ENCODE results near the gene UNC5C. TPM values are rescaled to one million over a fixed set of nuclear protein-coding genes. Genes with fewer than 3 reads are reported as not detected.

The UNC5C gene
- total and polyA plus RNA-seq, 10 of the 15 experiments (the other 5 are each of a cell fraction or from before 2014, with no cell fraction given) = 0.02 to 2.0 (median 0.15) TPM; not detected in 1

- Histone ChIP-seq H3K4me2 (ENCODE audit: control insufficient read depth, insufficient read depth) (no peak overlapping the region), H3K9ac (ENCODE audit: control insufficient read depth, insufficient read depth, low read length) (no peak overlapping the region), H3K27ac (ENCODE audit: control insufficient read depth, insufficient read depth) (no peak overlapping the region), H4K20me1 (ENCODE audit: control insufficient read depth, insufficient read depth) (no peaks in the 10 kb centered on the region), H3K9me3 (replicated peaks; ENCODE audit: control insufficient read depth, insufficient read depth, low read length) (no peaks in the 10 kb centered on the region), H3K4me3 (no peak overlapping the region), H3K27me3 (replicated peaks in 1 of 2; ENCODE audit: control insufficient read depth in 2 of 2, insufficient read depth in 2 of 2, low read length in 1 of 2) (no peaks in the 10 kb centered on the region), H2AFZ (ENCODE audit: control insufficient read depth, low read depth, low read length) (no peak overlapping the region), H3K36me3 (ENCODE audit: control insufficient read depth in 2 of 2, insufficient read depth in 2 of 2, low read length in 1 of 2) (no peaks in the 10 kb centered on the region), H3K4me1 (ENCODE audit: control insufficient read depth, insufficient read depth, low read length) (no peaks in the 10 kb centered on the region), H3K79me2 (ENCODE audit: control insufficient read depth, insufficient read depth, low read length) (no peaks in the 10 kb centered on the region)
- in situ Hi-C loops (cut with MboI) (no loop called here), intact Hi-C loops (cut with micrococcal nuclease; ENCODE audit: unreplicated experiment) (no loop called here)
- POLR2A ChIA-PET = no interaction called here
- DNase-seq (ENCODE audit: low read depth, low spot score) (no peak), ATAC-seq (no peak), FAIRE-seq (no peak)
- BruUV-seq (replicated peaks) = no TSS peak
- SMC1A ChIA-PET (ENCODE audit: uncharacterized antibody, unreplicated experiment) = no interaction called here
- RAD21 ChIA-PET (ENCODE audit: unreplicated experiment) = no interaction called here
- CTCF ChIA-PET = interaction anchor here (0.7 kb wide), 1 partner anchor 388 kb away, joined by 3 read pairs; no protein-coding TSS in a partner anchor
- WGBS (ENCODE audit: insufficient coverage, insufficient replicate concordance, low lambda C conversion rate, missing lambda C conversion rate) = 35% methylated on average over 5 of the region's 5 CpGs
- TF ChIP-seq MXI1 (IDR thresholded peaks at IDR 0.05; ENCODE audit: low read depth, low read length) = no peak
- no peak for TF ChIP-seq POLR2AphosphoS2 (IDR thresholded peaks at IDR 0.05; ENCODE audit: low read depth, low read length)
- TF ChIP-seq, protein P1, sequence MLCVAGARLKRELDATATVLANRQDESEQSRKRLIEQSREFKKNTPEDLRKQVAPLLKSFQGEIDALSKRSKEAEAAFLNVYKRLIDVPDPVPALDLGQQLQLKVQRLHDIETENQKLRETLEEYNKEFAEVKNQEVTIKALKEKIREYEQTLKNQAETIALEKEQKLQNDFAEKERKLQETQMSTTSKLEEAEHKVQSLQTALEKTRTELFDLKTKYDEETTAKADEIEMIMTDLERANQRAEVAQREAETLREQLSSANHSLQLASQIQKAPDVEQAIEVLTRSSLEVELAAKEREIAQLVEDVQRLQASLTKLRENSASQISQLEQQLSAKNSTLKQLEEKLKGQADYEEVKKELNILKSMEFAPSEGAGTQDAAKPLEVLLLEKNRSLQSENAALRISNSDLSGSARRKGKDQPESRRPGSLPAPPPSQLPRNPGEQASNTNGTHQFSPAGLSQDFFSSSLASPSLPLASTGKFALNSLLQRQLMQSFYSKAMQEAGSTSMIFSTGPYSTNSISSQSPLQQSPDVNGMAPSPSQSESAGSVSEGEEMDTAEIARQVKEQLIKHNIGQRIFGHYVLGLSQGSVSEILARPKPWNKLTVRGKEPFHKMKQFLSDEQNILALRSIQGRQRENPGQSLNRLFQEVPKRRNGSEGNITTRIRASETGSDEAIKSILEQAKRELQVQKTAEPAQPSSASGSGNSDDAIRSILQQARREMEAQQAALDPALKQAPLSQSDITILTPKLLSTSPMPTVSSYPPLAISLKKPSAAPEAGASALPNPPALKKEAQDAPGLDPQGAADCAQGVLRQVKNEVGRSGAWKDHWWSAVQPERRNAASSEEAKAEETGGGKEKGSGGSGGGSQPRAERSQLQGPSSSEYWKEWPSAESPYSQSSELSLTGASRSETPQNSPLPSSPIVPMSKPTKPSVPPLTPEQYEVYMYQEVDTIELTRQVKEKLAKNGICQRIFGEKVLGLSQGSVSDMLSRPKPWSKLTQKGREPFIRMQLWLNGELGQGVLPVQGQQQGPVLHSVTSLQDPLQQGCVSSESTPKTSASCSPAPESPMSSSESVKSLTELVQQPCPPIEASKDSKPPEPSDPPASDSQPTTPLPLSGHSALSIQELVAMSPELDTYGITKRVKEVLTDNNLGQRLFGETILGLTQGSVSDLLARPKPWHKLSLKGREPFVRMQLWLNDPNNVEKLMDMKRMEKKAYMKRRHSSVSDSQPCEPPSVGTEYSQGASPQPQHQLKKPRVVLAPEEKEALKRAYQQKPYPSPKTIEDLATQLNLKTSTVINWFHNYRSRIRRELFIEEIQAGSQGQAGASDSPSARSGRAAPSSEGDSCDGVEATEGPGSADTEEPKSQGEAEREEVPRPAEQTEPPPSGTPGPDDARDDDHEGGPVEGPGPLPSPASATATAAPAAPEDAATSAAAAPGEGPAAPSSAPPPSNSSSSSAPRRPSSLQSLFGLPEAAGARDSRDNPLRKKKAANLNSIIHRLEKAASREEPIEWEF (IDR thresholded peaks at IDR 0.05; ENCODE audit: insufficient replicate concordance, low read depth, low read length) = no peak
- TF ChIP-seq HDAC2 (IDR thresholded peaks at IDR 0.05) = no peak
- TF ChIP-seq RELA (IDR thresholded peaks at IDR 0.05; ENCODE audit: borderline replicate concordance, partially characterized antibody) = no peak
- TF ChIP-seq WRNIP1 (IDR thresholded peaks at IDR 0.05; ENCODE audit: borderline replicate concordance, low read depth, low read length) = no peak
- no peak for TF ChIP-seq EGR1 (IDR thresholded peaks at IDR 0.05; ENCODE audit: borderline replicate concordance in 1 of 2, low read depth in 2 of 2, low read length in 2 of 2)
- TF ChIP-seq ZSCAN29 (IDR thresholded peaks at IDR 0.05) = no peak
- TF ChIP-seq SREBF2 (IDR thresholded peaks at IDR 0.05; ENCODE audit: low read length) = no peak
- TF ChIP-seq, protein P2, sequence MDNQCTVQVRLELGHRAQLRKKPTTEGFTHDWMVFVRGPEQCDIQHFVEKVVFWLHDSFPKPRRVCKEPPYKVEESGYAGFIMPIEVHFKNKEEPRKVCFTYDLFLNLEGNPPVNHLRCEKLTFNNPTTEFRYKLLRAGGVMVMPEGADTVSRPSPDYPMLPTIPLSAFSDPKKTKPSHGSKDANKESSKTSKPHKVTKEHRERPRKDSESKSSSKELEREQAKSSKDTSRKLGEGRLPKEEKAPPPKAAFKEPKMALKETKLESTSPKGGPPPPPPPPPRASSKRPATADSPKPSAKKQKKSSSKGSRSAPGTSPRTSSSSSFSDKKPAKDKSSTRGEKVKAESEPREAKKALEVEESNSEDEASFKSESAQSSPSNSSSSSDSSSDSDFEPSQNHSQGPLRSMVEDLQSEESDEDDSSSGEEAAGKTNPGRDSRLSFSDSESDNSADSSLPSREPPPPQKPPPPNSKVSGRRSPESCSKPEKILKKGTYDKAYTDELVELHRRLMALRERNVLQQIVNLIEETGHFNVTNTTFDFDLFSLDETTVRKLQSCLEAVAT (IDR thresholded peaks at IDR 0.05) = no peak
- no peak for TF ChIP-seq NKRF (conservative IDR thresholded peaks at IDR 0.05)
- TF ChIP-seq NR2C2 (IDR thresholded peaks at IDR 0.05; ENCODE audit: borderline replicate concordance, control insufficient read depth, insufficient read length, low read depth) = no peak
- TF ChIP-seq MYB (IDR thresholded peaks at IDR 0.05; ENCODE audit: borderline replicate concordance, low read depth, low read length) = no peak
Measured at GRCh38 chr4:95141361-95141760, 407.4 kb downstream of the UNC5C start.

Measured in GM12878 (cell line).